GM12878 (cell line): ENCODE data around the gene CYB5R3. TPM values are rescaled to one million over a fixed set of nuclear protein-coding genes. Genes with fewer than 3 reads are reported as not detected.

Experiments used
- ATAC-seq: fragments of 200-7000 bp; cut with Tn5 transposase; 3 replicates; pipeline ENCODE4 v1.9.1; 2020; ENCODE audit warnings: mild to moderate bottlenecking, moderate library complexity
- BruUV-seq: library from RNA; stranded (reverse); fragments of 400-500 nt; replicated peaks from 2 replicates; lab custom pipeline; 2021; lab: Mats Ljungman, UMichigan
- CTCF ChIA-PET: fragments of 300-600 bp; sonication (Branson Sonifier 250); formaldehyde crosslinking; extraction: SDS; loops from one replicate; lab custom pipeline; 2021; ENCODE audit warnings: inconsistent platforms; lab: Yijun Ruan, JAX
- POLR2A ChIA-PET: fragments of 350-600 bp; formaldehyde crosslinking; extraction: SDS; loops from one replicate; lab custom pipeline; 2021; ENCODE audit warnings: inconsistent platforms; lab: Charles Lee
- RAD21 ChIA-PET: fragments of 300-600 bp; sonication (Branson Sonifier 250); formaldehyde crosslinking; loops from one replicate; lab custom pipeline; 2023; ENCODE audit warnings: antibody characterized with exemption; ENCODE audit not compliant: unreplicated experiment; lab: Charles Lee
- SMC1A ChIA-PET: fragments of 300-600 bp; sonication (Branson Sonifier 250); formaldehyde crosslinking; loops from one replicate; lab custom pipeline; 2023; ENCODE audit not compliant: unreplicated experiment, uncharacterized antibody; lab: Charles Lee
- DNase-seq: peaks from one replicate; pipeline ENCODE4 v3.0.0-alpha.2; 2011; ENCODE audit warnings: low read depth, low spot score
- FAIRE-seq: peaks from 3 replicates; lab custom pipeline; 2011; peaks lifted over from hg19 to GRCh38; lab: Jason Lieb, UNC
- H2AFZ ChIP-seq: 2 replicates; pipeline ENCODE4 v1.6.0; 2011; ENCODE audit warnings: low read depth, low read length, control low read depth; ENCODE audit not compliant: control insufficient read depth
- H3K27ac ChIP-seq: 2 replicates; pipeline ENCODE4 v1.5.1; 2011; ENCODE audit warnings: control low read depth; ENCODE audit not compliant: control insufficient read depth, insufficient read depth
- H3K27me3 ChIP-seq, 2 experiments: replicated peaks in 1 of 2; 2 replicates each; pipeline versions ENCODE4 v1.6.0 to v1.6.1; 2011; ENCODE audit warnings: low read length in 1 of 2; ENCODE audit not compliant: control insufficient read depth in 2 of 2, insufficient read depth in 2 of 2
- H3K36me3 ChIP-seq, 2 experiments: 2 replicates each; pipeline ENCODE4 v1.5.1; 2011; ENCODE audit warnings: low read length in 1 of 2; ENCODE audit not compliant: control insufficient read depth in 2 of 2, insufficient read depth in 2 of 2
- H3K4me1 ChIP-seq: 2 replicates; pipeline ENCODE4 v1.6.1; 2011; ENCODE audit warnings: mild to moderate bottlenecking, low read length, moderate library complexity, mixed read lengths; ENCODE audit not compliant: control insufficient read depth, insufficient read depth
- H3K4me2 ChIP-seq: 2 replicates; pipeline ENCODE4 v1.6.0; 2011; ENCODE audit warnings: control low read depth; ENCODE audit not compliant: control insufficient read depth, insufficient read depth
- H3K4me3 ChIP-seq: fragments of 200-600 bp; sonication (generic); 2 replicates; pipeline ENCODE4 v1.5.1; 2016
- H3K79me2 ChIP-seq: 2 replicates; pipeline ENCODE4 v1.6.0; 2011; ENCODE audit warnings: low read length; ENCODE audit not compliant: control insufficient read depth, insufficient read depth
- H3K9ac ChIP-seq: 2 replicates; pipeline ENCODE4 v1.8.0; 2011; ENCODE audit warnings: low read length, control low read depth, mixed read lengths; ENCODE audit not compliant: control insufficient read depth, insufficient read depth
- H3K9me3 ChIP-seq: replicated peaks from 3 replicates; pipeline ENCODE4 v1.5.1; 2011; ENCODE audit warnings: mild to moderate bottlenecking, low read length; ENCODE audit not compliant: control insufficient read depth, insufficient read depth
- H4K20me1 ChIP-seq: 2 replicates; pipeline ENCODE4 v1.6.0; 2011; ENCODE audit not compliant: control insufficient read depth, insufficient read depth
- BCL3 ChIP-seq: IDR thresholded peaks from 2 replicates; pipeline ENCODE4 v1.6.1; 2011; ENCODE audit warnings: borderline replicate concordance, low read depth, mild to moderate bottlenecking, moderate library complexity, low read length; ENCODE audit not compliant: insufficient read depth, poor library complexity, severe bottlenecking
- BHLHE40 ChIP-seq, 2 experiments: fragments of 450-650 bp in 1 of 2; IDR thresholded peaks; 2 replicates each; pipeline ENCODE4 v1.6.1; 2011 to 2017; ENCODE audit warnings: low read depth in 2 of 2, borderline replicate concordance in 1 of 2, improper control_type of control experiment in 1 of 2, low read length in 1 of 2, mild to moderate bottlenecking in 1 of 2
- BMI1 ChIP-seq: fragments of 450-650 bp; IDR thresholded peaks from 2 replicates; pipeline ENCODE4 v1.6.1; 2016; ENCODE audit warnings: mild to moderate bottlenecking, moderate library complexity, borderline replicate concordance
- NFIC ChIP-seq: IDR thresholded peaks from 2 replicates; pipeline ENCODE4 v1.6.1; 2012; ENCODE audit warnings: low read depth, mild to moderate bottlenecking, inconsistent platforms, low read length, moderate library complexity
- NFXL1 ChIP-seq: fragments of 450-650 bp; IDR thresholded peaks from 2 replicates; pipeline ENCODE4 v1.6.1; 2017; ENCODE audit warnings: antibody characterized with exemption, mild to moderate bottlenecking, borderline replicate concordance
- NR2F1 ChIP-seq: fragments of 450-650 bp; conservative IDR thresholded peaks from 2 replicates; pipeline ENCODE4 v1.6.1; 2017; ENCODE audit warnings: mild to moderate bottlenecking
- POLR2AphosphoS5 ChIP-seq: IDR thresholded peaks from 2 replicates; pipeline ENCODE4 v1.6.1; 2011; ENCODE audit warnings: mild to moderate bottlenecking, low read length, inconsistent platforms
- SUZ12 ChIP-seq: fragments of 200-600 bp; sonication (generic); IDR thresholded peaks from one replicate; pipeline ENCODE4 v1.6.1; 2018; ENCODE audit warnings: antibody characterized with exemption, mild to moderate bottlenecking; ENCODE audit not compliant: unreplicated experiment
- TCF7 ChIP-seq: IDR thresholded peaks from 2 replicates; pipeline ENCODE4 v1.6.1; 2014; ENCODE audit warnings: antibody characterized with exemption, borderline replicate concordance
- YBX1 ChIP-seq: fragments of 450-650 bp; IDR thresholded peaks from 2 replicates; pipeline ENCODE4 v1.6.1; 2016; ENCODE audit warnings: antibody characterized with exemption
- ZSCAN29 ChIP-seq: fragments of 450-650 bp; IDR thresholded peaks from 2 replicates; pipeline ENCODE4 v1.6.1; 2017; ENCODE audit warnings: mild to moderate bottlenecking, moderate library complexity
- WGBS: methylation state at CpG from one replicate; pipeline ENCODE4 v1.1.6; 2016; ENCODE audit warnings: low lambda C conversion rate; ENCODE audit not compliant: insufficient replicate concordance, insufficient coverage; ENCODE audit errors: missing lambda C conversion rate; 5-methylcytosine and 5-hydroxymethylcytosine counted together
- in situ Hi-C: fragments of 300-500 bp; cut with MboI; formaldehyde crosslinking; loops from 9 replicates; pipeline ENCODE4 v1.14.3; 2018; ENCODE audit warnings: mixed read lengths
- intact Hi-C: fragments of 100-400 bp; cut with micrococcal nuclease; formaldehyde crosslinking; loops from one replicate; pipeline ENCODE4 v1.14.2; 2022; ENCODE audit not compliant: unreplicated experiment
- polyA plus RNA-seq, 11 experiments: library from polyadenylated mRNA; depleted of rRNA in 4 of 11; unstranded in 6 of 11; stranded (reverse) in 5 of 11; fragments of >200 nt; fragmentation: Nextera tagmentation in 4 of 11; fragmentation: Illumina TruSeq in 1 of 11; extraction: Ambion mirVana in 4 of 11; extraction: Trizol in 1 of 11; gene quantifications; 1 replicate in 1 of 11; 2 replicates in 10 of 11; pipeline versions ENCODE4 v1.2.1 to v1.2.3, GENCODE V29; 2011 to 2016; ENCODE audit warnings: inconsistent platforms in 2 of 11, missing spikeins in 2 of 11, low read depth in 1 of 11
- total RNA-seq, 4 experiments: library from RNA; depleted of rRNA in 3 of 4; stranded (reverse); fragments of >200 nt in 3 of 4; fragmentation: Illumina TruSeq in 1 of 4; extraction: Trizol in 1 of 4; gene quantifications; 2 replicates each; pipeline versions ENCODE4 v1.2.1 to v1.2.3, GENCODE V29; 2013 to 2021
- TF ChIP-seq, protein P1 (sequence below): fragments of 150-350 bp; IDR thresholded peaks from 2 replicates; pipeline ENCODE4 v1.6.1; 2014; ENCODE audit warnings: mild to moderate bottlenecking, low read depth, low read length

The CYB5R3 gene
- total and polyA plus RNA-seq, 10 of the 15 experiments (the other 5 are each of a cell fraction or from before 2014, with no cell fraction given) = 2.0 to 119 (median 67.8) TPM

DNA sequence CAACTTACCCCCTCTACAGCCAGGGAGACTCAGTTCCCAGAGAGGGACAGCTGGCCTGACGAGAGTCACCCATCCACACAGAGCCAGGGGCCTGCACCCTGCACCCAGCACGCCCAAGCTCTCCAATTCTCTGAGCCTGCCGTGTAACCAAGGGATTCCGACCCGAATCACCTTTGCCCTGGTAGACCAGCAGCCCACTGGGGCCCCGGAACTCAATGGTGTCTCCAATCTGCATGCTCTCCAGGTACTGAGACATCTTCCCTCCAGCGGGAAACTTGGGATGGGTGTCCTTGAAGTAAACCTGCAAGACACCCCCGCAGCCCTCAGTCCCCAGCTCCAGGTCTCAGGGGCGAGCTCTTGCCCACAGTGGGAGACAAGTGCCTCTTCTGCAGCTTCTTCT lies 21.2 kb downstream of the CYB5R3 start:
- ChIA-PET POLR2A (no interaction called here), CTCF (no interaction called here), SMC1A (no interaction called here)

DNA sequence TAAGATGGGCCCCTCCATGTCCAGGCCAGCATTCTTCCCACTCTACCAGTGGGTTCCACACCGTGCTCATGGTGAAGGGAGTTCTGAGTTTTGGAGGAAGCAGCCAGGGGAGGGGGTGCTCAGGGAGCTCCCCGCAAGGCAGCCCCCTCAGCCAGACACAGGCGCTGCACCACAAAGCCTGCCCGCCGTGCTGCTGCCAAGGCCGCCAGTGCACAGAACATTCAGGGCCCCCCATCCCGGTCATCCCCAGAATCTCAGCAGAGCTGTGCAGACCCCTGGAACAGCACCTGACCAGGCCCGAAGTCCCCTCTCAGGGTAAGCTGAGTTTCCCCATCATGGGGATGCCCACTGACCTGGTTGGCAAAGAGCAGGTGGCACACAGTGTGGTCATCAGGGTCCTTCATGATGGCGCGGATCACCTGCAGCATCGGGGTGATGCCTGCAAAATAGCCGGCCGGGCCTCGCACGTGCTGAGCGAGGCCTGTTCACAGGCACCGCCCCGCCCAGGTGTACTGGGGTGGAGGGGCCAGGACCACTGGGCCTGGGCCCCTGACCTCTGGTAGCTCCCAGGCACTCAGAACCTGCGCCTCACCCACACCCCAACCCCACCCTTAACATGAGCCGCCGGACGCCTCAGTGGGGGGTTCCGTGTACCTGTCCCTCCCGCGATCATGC lies 22.1 kb downstream of the CYB5R3 start:
- POLR2A ChIA-PET = interaction anchor here (1.3 kb wide), 1 partner anchor 28 kb away, joined by 5 read pairs; no protein-coding TSS in a partner anchor
- CTCF ChIA-PET = interaction anchor here (2.1 kb wide), 1 partner anchor 16 kb away, joined by 5 read pairs; no protein-coding TSS in a partner anchor
- intact Hi-C loops = no loop called here
- Histone ChIP-seq H3K4me2 (no peak overlapping the region), H2AFZ (no peak overlapping the region), H3K9me3 (no peaks in the 10 kb centered on the region), H3K79me2 (no peaks in the 10 kb centered on the region), H4K20me1 (no peaks in the 10 kb centered on the region; the same call in none of the 2 replicates), H3K4me1 (peaks cover 8% of the 10 kb centered on the region), H3K27me3 (no peaks in the 10 kb centered on the region), H3K9ac (no peak overlapping the region), H3K27ac (no peak overlapping the region), H3K4me3 (no peak overlapping the region), H3K36me3 (peaks cover 11 to 41% of the 10 kb centered on the region in 2 experiments; a peak in 3 of 4 replicates)
- SMC1A ChIA-PET = no interaction called here
- ATAC-seq (no peak), DNase-seq (no peak), FAIRE-seq (no peak)
- in situ Hi-C loops = no loop called here
- RAD21 ChIA-PET = no interaction called here
- WGBS = 98% methylated on average over 25 of the region's 25 CpGs
- BruUV-seq = no TSS peak
- TF ChIP-seq NR2F1 = no peak
- TF ChIP-seq SUZ12 = no peak
- TF ChIP-seq NFIC = no peak
- TF ChIP-seq BCL3 = peak; percentile 62
- TF ChIP-seq POLR2AphosphoS5 = no peak
- no peak for TF ChIP-seq ZSCAN29
- TF ChIP-seq YBX1 = no peak
- TF ChIP-seq TCF7 = no peak

More for the DNA sequence above, 21.2 kb downstream of the CYB5R3 start:
- ATAC-seq (no peak), FAIRE-seq (no peak), DNase-seq (no peak)
- Histone ChIP-seq H3K4me1 (peaks cover 8% of the 10 kb centered on the region), H3K79me2 (no peaks in the 10 kb centered on the region), H2AFZ (no peak overlapping the region), H3K4me3 (no peak overlapping the region), H3K27ac (no peak overlapping the region), H3K36me3 (peaks cover 14 to 46% of the 10 kb centered on the region in 2 experiments; a peak in 3 of 4 replicates)
- 96% methylated on average over 9 of the region's 9 CpGs for WGBS
- no TSS peak for BruUV-seq
- intact Hi-C loops = no loop called here
- RAD21 ChIA-PET = no interaction called here
- no peak for TF ChIP-seq NFXL1
- no peak for TF ChIP-seq BMI1
- TF ChIP-seq, protein P1, sequence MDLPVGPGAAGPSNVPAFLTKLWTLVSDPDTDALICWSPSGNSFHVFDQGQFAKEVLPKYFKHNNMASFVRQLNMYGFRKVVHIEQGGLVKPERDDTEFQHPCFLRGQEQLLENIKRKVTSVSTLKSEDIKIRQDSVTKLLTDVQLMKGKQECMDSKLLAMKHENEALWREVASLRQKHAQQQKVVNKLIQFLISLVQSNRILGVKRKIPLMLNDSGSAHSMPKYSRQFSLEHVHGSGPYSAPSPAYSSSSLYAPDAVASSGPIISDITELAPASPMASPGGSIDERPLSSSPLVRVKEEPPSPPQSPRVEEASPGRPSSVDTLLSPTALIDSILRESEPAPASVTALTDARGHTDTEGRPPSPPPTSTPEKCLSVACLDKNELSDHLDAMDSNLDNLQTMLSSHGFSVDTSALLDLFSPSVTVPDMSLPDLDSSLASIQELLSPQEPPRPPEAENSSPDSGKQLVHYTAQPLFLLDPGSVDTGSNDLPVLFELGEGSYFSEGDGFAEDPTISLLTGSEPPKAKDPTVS = no peak
- no peak for TF ChIP-seq BHLHE40 (IDR thresholded peaks at IDR 0.05; ENCODE audit: borderline replicate concordance in 1 of 2, low read depth in 2 of 2, low read length in 1 of 2)
- TF ChIP-seq, all 136 proteins: peak for 0
- Histone ChIP-seq H4K20me1 (no peaks in the 10 kb centered on the region; the same call in none of the 2 replicates), H3K9me3 (no peaks in the 10 kb centered on the region), H3K9ac (no peak overlapping the region), H3K27me3 (no peaks in the 10 kb centered on the region), H3K4me2 (no peak overlapping the region)
- in situ Hi-C loops = no loop called here
